ENCODE data around the gene E2F6. TPM values are rescaled to one million over a fixed set of nuclear protein-coding genes. Genes with fewer than 3 reads are reported as not detected.

E2F6 gene
- total and polyA plus RNA-seq, 10 of the 15 experiments (the other 5 are each of a cell fraction or from before 2014, with no cell fraction given), result 4.2 to 15.5 (median 11.3) TPM

- no peaks in the 10 kb centered on the region for H3K27me3 ChIP-seq (replicated peaks in 1 of 2; ENCODE audit: control insufficient read depth in 2 of 2, insufficient read depth in 2 of 2, low read length in 1 of 2)
- TF ChIP-seq CREM (IDR thresholded peaks at IDR 0.05; ENCODE audit: low read depth) (no peak), ZNF384 (IDR thresholded peaks at IDR 0.05; ENCODE audit: borderline replicate concordance, low read depth, low read length) (no peak), TCF12 (IDR thresholded peaks at IDR 0.05; ENCODE audit: low read depth, low read length) (no peak), KDM1A (IDR thresholded peaks at IDR 0.05; ENCODE audit: borderline replicate concordance) (no peak), NR2C2 (IDR thresholded peaks at IDR 0.05; ENCODE audit: borderline replicate concordance, control insufficient read depth, insufficient read length, low read depth) (no peak), SMARCA5 (IDR thresholded peaks at IDR 0.05) (no peak)
- H4K20me1 ChIP-seq (ENCODE audit: control insufficient read depth, insufficient read depth), result no peaks in the 10 kb centered on the region
- ChIA-PET SMC1A (ENCODE audit: uncharacterized antibody, unreplicated experiment) (no interaction called here), RAD21 (ENCODE audit: unreplicated experiment) (interaction anchor here (0.6 to 2.0 kb wide), 2 partner anchors 121 to 603 kb away, joined by 3 to 7 read pairs; partner anchors contain the start of gene ROCK2), CTCF (interaction anchor here (0.9 to 3.3 kb wide), 5 partner anchors 13 to 331 kb away, joined by 4 to 32 read pairs (median 5); no protein-coding TSS in a partner anchor), POLR2A (interaction anchor here (0.6 to 1.3 kb wide), 5 partner anchors 159 to 1415 kb away, joined by 3 to 6 read pairs (median 4); no protein-coding TSS in a partner anchor)
- in situ Hi-C loops (cut with MboI), result no loop called here
- no TSS peak for BruUV-seq (replicated peaks)
- no peak for DNase-seq (ENCODE audit: low read depth, low spot score)
- ATAC-seq, result no peak
- no peaks in the 10 kb centered on the region for H3K9me3 ChIP-seq (replicated peaks; ENCODE audit: control insufficient read depth, insufficient read depth, low read length)
- H3K27ac ChIP-seq (ENCODE audit: control insufficient read depth, insufficient read depth), result peak overlapping the region; percentile 63; the same call in 1 of the 2 replicates
- no peaks in the 10 kb centered on the region; a peak in 1 of 4 replicates for H3K36me3 ChIP-seq (ENCODE audit: control insufficient read depth in 2 of 2, insufficient read depth in 2 of 2, low read length in 1 of 2)
- H3K4me2 ChIP-seq (ENCODE audit: control insufficient read depth, insufficient read depth), result peak overlapping the region; percentile 94
- intact Hi-C loops (cut with micrococcal nuclease; ENCODE audit: unreplicated experiment), result loop anchor here (10.0 kb wide), 1 partner anchor 310 kb away; no protein-coding TSS in a partner anchor
- H3K4me3 ChIP-seq, result peak overlapping the region; percentile 86; the same call in 1 of the 2 replicates
- H3K4me1 ChIP-seq (ENCODE audit: control insufficient read depth, insufficient read depth, low read length), result peaks cover 13% of the 10 kb centered on the region; the same call in 1 of the 2 replicates
- H3K79me2 ChIP-seq (ENCODE audit: control insufficient read depth, insufficient read depth, low read length), result peaks cover 36% of the 10 kb centered on the region
- H2AFZ ChIP-seq (ENCODE audit: control insufficient read depth, low read depth, low read length), result peak overlapping the region; percentile 83
- no peak for FAIRE-seq
- H3K9ac ChIP-seq (ENCODE audit: control insufficient read depth, insufficient read depth, low read length), result peak overlapping the region; percentile 49; the same call in 1 of the 2 replicates
- WGBS (ENCODE audit: insufficient coverage, insufficient replicate concordance, low lambda C conversion rate, missing lambda C conversion rate), result 94% methylated on average over 6 of the region's 6 CpGs
Measured at GRCh38 chr2:11465110-11465484, 864 bp downstream of the E2F6 start.

- no peak overlapping the region for H3K4me2 ChIP-seq (ENCODE audit: control insufficient read depth, insufficient read depth)
- H3K9me3 ChIP-seq (replicated peaks; ENCODE audit: control insufficient read depth, insufficient read depth, low read length), result no peaks in the 10 kb centered on the region
- in situ Hi-C loops (cut with MboI) (no loop called here), intact Hi-C loops (cut with micrococcal nuclease; ENCODE audit: unreplicated experiment) (loop anchor here (10.0 kb wide), 1 partner anchor 315 kb away; no protein-coding TSS in a partner anchor)
- ChIA-PET RAD21 (ENCODE audit: unreplicated experiment) (no interaction called here), POLR2A (no interaction called here), CTCF (interaction anchor here (0.6 to 3.5 kb wide), 5 partner anchors 12 to 645 kb away, joined by 3 to 21 read pairs (median 4); no protein-coding TSS in a partner anchor), SMC1A (ENCODE audit: uncharacterized antibody, unreplicated experiment) (interaction anchor here (0.7 to 1.5 kb wide), 3 partner anchors 14 to 298 kb away, joined by 3 to 5 read pairs (median 3); no protein-coding TSS in a partner anchor)
- no peak overlapping the region for H3K9ac ChIP-seq (ENCODE audit: control insufficient read depth, insufficient read depth, low read length)
- no peaks in the 10 kb centered on the region for H4K20me1 ChIP-seq (ENCODE audit: control insufficient read depth, insufficient read depth)
- no peak overlapping the region for H3K27ac ChIP-seq (ENCODE audit: control insufficient read depth, insufficient read depth)
- H3K4me1 ChIP-seq (ENCODE audit: control insufficient read depth, insufficient read depth, low read length), result peaks cover 8% of the 10 kb centered on the region
- FAIRE-seq (no peak), DNase-seq (ENCODE audit: low read depth, low spot score) (no peak), ATAC-seq (no peak)
- 97% methylated on average over 4 of the region's 4 CpGs for WGBS (ENCODE audit: insufficient coverage, insufficient replicate concordance, low lambda C conversion rate, missing lambda C conversion rate)
- H3K36me3 ChIP-seq (ENCODE audit: control insufficient read depth in 2 of 2, insufficient read depth in 2 of 2, low read length in 1 of 2), result no peaks in the 10 kb centered on the region; a peak in 2 of 4 replicates
- peaks cover 41% of the 10 kb centered on the region for H3K79me2 ChIP-seq (ENCODE audit: control insufficient read depth, insufficient read depth, low read length)
- no peak for TF ChIP-seq EZH2 (IDR thresholded peaks at IDR 0.05; ENCODE audit: borderline replicate concordance, control insufficient read depth, low read depth, low read length)
- no peak for TF ChIP-seq IRF5 (IDR thresholded peaks at IDR 0.05; ENCODE audit: borderline replicate concordance)
- TF ChIP-seq GATAD2B (conservative IDR thresholded peaks at IDR 0.05; ENCODE audit: low read depth), result no peak
- H2AFZ ChIP-seq (ENCODE audit: control insufficient read depth, low read depth, low read length), result no peak overlapping the region
- no TSS peak for BruUV-seq (replicated peaks)
- no peak overlapping the region for H3K4me3 ChIP-seq
- H3K27me3 ChIP-seq (replicated peaks in 1 of 2; ENCODE audit: control insufficient read depth in 2 of 2, insufficient read depth in 2 of 2, low read length in 1 of 2), result no peaks in the 10 kb centered on the region
Measured at GRCh38 chr2:11459816-11460215, 6.1 kb downstream of the E2F6 start.
